T-helper 2 cell (primary cell): Measurements from ENCODE around the gene DGKQ.
"Not testable (repeated sequence)": the region's sequence is repeated elsewhere in the genome, so short reads cannot be mapped to it uniquely, and the experiment has no call there.

Experiments used
- DNase-seq, 5 experiments: peaks; one replicate each; pipeline versions ENCODE4 v3.0.0 to v3.0.0-alpha.2; 2012 to 2022

DGKQ gene

GRCh38 chr4:949656-950055 is 23.7 kb downstream of the DGKQ start:
- DNase-seq = no peak

DNA sequence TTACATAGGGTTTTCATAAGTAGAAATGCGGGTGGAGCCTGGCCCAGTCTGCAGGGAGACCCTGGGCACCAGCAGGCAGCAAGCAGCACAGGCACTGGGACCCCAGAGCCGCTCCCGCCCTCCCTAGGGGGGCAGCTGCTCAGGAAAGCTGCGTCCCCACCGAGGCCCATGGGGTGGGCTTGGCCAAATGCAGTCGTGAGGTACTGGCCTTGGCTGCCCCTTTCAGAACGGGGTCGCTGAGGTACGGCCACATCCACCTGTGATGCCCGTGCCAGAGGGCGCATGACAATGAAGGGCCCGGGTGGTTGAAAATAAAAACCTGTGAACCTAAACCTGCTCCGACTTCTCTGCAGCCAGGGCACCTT is 24.5 kb downstream of the DGKQ start:
- no peak for DNase-seq

DNA sequence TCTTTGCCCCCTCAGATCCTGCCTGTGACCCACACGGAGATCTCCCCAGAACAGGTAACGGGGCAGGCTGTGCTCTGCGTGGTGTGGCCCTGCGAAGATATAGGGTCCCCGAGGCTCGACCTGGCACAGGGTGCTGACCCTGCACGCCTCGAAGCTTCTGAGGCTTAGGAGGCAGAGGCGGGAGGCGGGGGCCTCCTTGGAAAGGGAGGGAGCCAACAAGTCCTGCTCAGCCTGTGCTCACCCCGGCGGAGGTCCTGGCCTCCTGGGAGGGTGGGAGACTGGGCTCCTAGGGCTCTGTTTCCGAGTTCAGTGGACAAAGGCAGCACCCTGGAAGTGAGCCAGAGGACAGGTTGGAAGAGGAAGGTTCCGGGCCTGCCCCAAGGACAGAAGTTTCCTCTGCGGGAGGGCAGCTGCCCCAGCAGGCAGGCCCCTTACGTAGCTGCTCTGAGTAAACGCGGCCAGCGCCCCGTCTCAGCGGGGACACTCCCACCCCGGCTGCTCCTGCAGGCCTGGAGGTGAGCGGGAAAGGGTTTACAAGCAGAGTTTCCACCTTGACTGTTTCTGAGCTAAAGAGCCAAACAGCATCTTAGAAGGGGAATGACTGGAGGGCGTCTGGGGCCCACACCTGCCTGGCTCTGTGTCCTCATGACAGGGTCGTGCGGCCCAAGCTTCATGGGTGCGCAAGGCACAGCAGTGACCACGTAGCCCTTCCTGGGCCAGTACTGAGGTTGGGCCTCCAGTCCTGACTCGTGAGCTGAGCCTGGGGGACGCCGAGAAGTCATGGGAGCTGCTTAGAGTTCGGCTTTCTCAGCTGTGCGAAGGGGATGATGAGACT is 25.1 kb downstream of the DGKQ start:
- no peak for DNase-seq

- no peak for DNase-seq
Measured at GRCh38 chr4:947491-947971, 25.8 kb downstream of the DGKQ start.

- no peak for DNase-seq
Measured at GRCh38 chr4:946517-947471, 26.6 kb downstream of the DGKQ start.

DNA sequence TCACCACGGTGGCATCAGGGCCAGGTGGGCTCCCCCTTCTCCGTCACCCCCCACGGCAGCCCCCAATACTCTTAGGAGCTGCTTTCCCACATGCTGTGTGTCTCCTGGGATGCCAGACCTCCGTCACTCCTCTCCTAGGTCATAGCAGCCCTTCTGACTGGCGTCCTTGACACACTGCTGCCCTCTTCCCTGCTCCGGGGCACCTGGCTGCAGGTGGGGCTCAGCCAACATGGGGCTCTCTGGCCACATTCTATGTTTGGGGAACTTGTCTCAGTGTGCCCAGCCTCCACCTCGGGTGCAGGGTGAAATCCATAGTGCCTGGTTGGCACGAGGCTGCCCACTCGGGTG is 27.3 kb downstream of the DGKQ start:
- DNase-seq = no peak

DNA sequence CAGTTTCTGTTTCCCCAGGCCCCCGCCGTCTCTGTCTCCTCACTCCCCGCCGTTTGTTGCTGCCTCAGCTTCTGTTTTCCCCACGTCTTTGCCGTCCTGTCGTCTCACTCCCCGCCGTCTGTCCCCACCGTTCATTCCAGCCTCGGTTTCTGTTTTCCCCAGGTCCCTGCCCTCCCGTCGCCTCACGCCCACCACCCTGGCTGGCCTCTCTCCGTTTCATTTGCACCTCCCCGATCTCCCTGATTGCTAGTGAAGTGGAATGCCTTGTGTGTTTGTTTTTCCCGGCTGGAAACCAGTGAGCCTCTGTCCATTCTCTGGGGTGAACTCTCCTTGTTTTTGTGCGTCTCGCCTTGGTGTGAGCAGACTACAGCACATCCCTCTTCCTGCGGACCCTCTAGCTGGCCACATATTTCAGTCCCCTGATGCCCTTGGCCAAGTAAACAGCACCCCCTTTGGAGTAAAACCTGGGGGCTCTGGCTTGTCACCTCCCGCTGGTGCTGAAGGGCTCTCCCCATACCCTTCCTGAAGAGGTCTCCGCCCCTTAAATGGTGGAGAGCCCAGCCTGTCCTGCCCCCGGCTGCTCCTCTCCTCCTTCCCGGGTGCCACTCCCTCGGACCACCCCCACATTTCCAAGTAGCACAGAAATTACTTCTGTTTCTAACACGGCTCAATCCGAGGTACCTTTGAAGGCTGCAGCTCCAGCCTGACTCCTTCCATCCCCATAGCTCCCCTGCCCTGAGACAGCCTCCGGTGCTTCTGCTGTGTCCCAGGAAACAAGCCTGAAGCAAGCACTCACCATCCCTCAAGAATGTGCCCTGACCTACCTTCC is 27.9 kb downstream of the DGKQ start:
- DNase-seq = no peak

GRCh38 chr4:939508-939907 is 33.9 kb downstream of the DGKQ start:
- not testable (repeated sequence) for DNase-seq

- no peak for DNase-seq
Measured at GRCh38 chr4:932713-933070, 40.7 kb downstream of the DGKQ start.

GRCh38 chr4:931960-932712 is 41.2 kb downstream of the DGKQ start, which contains the start of the genes GAK and TMEM175:
Gene GAK, minus strand, starts transcription at chr4:932316. Its CDS starts 129 bp downstream, at chr4:932187.
Gene TMEM175, plus strand, starts transcription at chr4:932460. Its CDS starts 15,280 bp downstream, at chr4:947740.
- DNase-seq = peak; percentile 93 to 97 (median 95)

- peak in 2 of 5 experiments; percentile 20 to 33 for DNase-seq
Measured at GRCh38 chr4:931194-931959, 42.0 kb downstream of the DGKQ start.

DNA sequence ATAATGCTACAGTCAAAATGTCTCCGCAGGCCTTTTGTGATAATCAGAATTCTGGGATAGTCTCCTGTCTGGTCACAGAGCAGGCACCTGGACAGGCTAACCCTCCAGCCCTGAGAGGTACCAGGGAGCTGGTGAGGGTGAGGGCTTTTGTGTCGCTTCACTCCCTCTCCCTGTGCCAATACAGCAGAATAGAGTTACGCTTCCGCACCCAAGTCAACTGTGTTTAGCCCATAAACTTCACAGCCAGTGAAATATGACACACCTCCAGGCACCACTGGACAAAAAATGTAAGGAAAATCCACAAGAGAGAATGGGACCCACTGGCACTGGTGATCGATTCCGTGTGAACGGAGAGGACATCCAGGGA is 42.6 kb downstream of the DGKQ start:
- no peak for DNase-seq

DNA sequence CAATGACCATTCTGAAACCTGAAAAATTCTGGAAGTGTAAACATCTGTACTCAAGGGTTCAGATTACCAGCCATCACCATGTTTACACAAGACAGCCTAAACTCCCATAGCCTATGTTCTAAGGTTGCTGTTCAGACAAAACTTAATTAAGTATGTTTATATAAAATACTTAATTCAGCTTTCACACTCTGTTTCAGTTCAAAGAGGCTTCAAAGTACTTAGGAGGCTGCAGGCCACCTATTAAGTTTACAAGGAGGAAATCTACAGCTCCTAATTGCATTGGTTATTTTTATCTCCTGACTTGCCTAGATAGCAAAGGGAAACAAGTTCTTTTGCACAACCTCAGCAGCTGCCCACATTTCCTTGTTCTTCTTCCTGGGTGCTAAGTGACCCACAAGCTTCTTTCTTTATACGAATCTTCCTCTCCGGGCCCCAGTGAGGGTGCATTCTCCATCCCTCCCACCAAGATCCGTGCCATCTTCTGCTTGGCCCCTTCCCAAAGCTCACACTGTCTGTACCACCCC is 43.3 kb downstream of the DGKQ start:
- peak in 1 of 5 experiments; percentile 45 for DNase-seq

GRCh38 chr4:929096-929765 is 44.1 kb downstream of the DGKQ start:
- DNase-seq = no peak

- not testable (repeated sequence) for DNase-seq
Measured at GRCh38 chr4:927566-927965, 45.8 kb downstream of the DGKQ start.

DNA sequence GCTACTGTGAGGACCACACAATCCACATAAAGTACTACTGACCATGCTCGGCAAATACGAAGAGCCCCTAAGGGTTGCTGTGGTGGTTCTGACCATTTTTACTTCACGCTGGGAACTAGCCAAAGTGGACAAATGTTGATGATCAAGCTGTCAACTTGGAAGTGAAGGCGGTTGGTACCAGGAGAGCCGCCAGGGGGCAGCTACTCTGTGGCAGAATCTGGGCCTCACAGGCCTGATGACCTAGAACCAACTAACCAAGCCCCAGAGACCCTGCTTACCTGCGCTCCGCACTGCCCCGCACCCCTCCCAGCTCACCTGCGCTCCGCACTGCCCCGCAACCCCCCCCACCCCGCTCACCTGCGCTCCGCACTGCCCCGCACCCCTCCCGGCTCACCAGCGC is 46.8 kb downstream of the DGKQ start:
- DNase-seq = no peak

GRCh38 chr4:925771-926500 is 47.4 kb downstream of the DGKQ start:
- no peak for DNase-seq

DNA sequence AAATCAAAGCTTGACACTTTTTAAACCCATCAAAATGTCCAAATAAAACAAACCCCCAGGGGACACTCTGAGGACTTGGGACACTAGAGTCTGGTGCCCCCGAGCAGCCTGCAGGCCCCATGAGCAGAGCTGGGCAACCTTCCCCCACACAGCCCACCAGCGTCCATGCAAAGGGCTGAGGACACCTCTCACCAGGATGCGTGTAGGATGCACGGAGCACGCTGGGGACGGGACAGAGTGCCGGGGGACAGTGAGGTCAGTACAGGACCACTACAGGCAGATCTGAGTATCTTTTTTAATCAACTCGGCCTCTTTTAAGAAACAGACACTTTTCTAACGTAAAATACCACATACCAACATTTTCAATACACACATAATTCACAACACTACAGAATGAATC is 48.2 kb downstream of the DGKQ start:
- no peak for DNase-seq
